Uterus (tissue), 2 donors: Measurements from ENCODE around the gene MRPL43.

Experiments
- CTCF ChIP-seq, 4 experiments: fragments of 200-600 bp in 2 of 4; fragments of 450-650 bp in 2 of 4; sonication (generic) in 2 of 4; IDR thresholded peaks; one replicate each; pipeline ENCODE4 v1.5.1; 2016 to 2019; ENCODE audit warnings: antibody characterized with exemption in 4 of 4, mild to moderate bottlenecking in 2 of 4, moderate library complexity in 1 of 4
- POLR2A ChIP-seq, 2 donors: fragments of 450-650 bp; IDR thresholded peaks; one replicate each; pipeline ENCODE4 v1.6.1; 2016; ENCODE audit warnings: antibody characterized with exemption in 2 of 2, mild to moderate bottlenecking in 1 of 2, moderate library complexity in 1 of 2

- TF ChIP-seq CTCF (IDR thresholded peaks at IDR 0.05) (no peak), POLR2A (IDR thresholded peaks at IDR 0.05) (no peak)
Observed at GRCh38 chr10:100984672-100985177, 2.6 kb downstream of the MRPL43 start.
